Measurements from ENCODE around the gene TACC3. TPM values are rescaled to one million over a fixed set of nuclear protein-coding genes. Genes with fewer than 3 reads are reported as not detected.

The TACC3 gene
- total RNA-seq (2021): 161 to 207 TPM (median 165 TPM) in 3 replicates
- percentile 83 among the genes with signal in this experiment for Bru-seq, nascent RNA
- long read RNA-seq, experiment 1, transcript TACC3-201 (16 exons, 2,781 nt): major isoform, 530 of 728 reads
- long read RNA-seq, experiment 1, partial matches to known transcripts: 106 of 728 reads
- long read RNA-seq, experiment 1, other reads (novel, unspliced or antisense): 90 of 728 reads
- long read RNA-seq, experiment 2, transcript TACC3-201 (16 exons, 2,781 nt): major isoform, 33 of 122 reads
- long read RNA-seq, experiment 2, partial matches to known transcripts: 49 of 122 reads
- long read RNA-seq, experiment 2, other reads (novel, unspliced or antisense): 39 of 122 reads
- long read RNA-seq, experiment 3, transcript TACC3-201 (16 exons, 2,781 nt): major isoform, 9 of 18 reads
- long read RNA-seq, experiment 3, partial matches to known transcripts: 6 of 18 reads
- long read RNA-seq, experiment 3, other reads (novel, unspliced or antisense): 3 of 18 reads

DNA sequence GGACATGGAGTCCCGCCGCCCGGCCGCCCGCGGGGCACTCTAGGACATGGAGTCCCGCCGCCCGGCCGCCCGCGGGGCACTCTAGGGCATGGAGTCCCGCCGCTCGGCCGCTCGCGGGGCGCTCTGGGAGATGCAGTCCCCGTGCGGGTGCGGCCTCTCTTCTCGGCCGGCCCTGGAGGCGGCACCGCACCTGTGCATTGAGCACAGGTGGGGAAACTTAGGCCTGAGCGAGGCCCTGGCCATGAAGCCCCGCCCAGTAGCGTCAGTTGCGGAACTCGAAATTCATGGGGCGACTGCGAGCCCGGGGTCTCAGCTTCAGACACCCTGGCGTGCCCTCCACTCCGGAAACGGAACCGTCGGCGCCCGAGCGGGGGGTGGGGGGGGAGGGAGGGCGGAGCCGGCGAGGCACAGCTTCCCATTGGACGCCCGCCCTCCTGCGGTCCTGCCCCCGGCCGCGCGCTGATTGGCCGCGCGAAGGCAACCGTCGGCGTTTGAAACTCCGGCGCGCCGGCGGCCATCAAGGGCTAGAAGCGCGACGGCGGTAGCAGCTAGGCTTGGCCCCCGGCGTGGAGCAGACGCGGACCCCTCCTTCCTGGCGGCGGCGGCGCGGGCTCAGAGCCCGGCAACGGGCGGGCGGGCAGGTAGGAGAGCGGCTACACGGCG, at the start of gene TACC3, which contains the start of gene TMEM129:
TSS of gene TACC3 (plus strand) at position 519 of the 663 bp plus-strand sequence. CDS start 1,901 bp downstream, outside the sequence.
TSS of gene TMEM129 (minus strand) at position 321 of the 663 bp plus-strand sequence. CDS start 486 bp downstream, outside the sequence.
- H3K36me3 Mint-ChIP-seq: peaks cover 39% of the 10 kb centered on the region
- ChIA-PET CTCF (interaction anchor here (0.6 to 4.3 kb wide), 12 partner anchors 9 to 366 kb away, joined by 3 to 30 read pairs (median 4); partner anchors contain the start of gene SLBP), POLR2A (interaction anchor here (0.5 to 1.7 kb wide), 6 partner anchors 9 to 560 kb away, joined by 3 to 16 read pairs (median 4); partner anchors contain the start of gene SLBP)

More for the DNA sequence above, at the start of gene TACC3, which contains the start of gene TMEM129:
- Mint-ChIP-seq H3K9me3 (no peaks in the 10 kb centered on the region), H3K4me3 (peak within 1 kb of the TSS; percentile 96), H3K27ac (peak within 1 kb of the TSS; percentile 96), H3K4me1 (peaks cover 23% of the 10 kb centered on the region), H3K27me3 (ENCODE audit: low read depth) (no peaks in the 10 kb centered on the region)
- peak; percentile 97 for DNase-seq (ENCODE audit: low spot score)
- no peak for TF ChIP-seq OVOL2 (CRISPR knock-in tag; IDR thresholded peaks at IDR 0.05; ENCODE audit: borderline replicate concordance)
- 0 out of 2 replicates have a peak, but pooled peaks have one; percentile 20 for TF ChIP-seq CREB1 (CRISPR knock-in tag; IDR thresholded peaks at IDR 0.05)
- TF ChIP-seq FOXK1 (CRISPR knock-in tag; IDR thresholded peaks at IDR 0.05): peak; percentile 57; the same call in 1 of the 2 replicates
- peak; percentile 80 for TF ChIP-seq SP1 (CRISPR knock-in tag; conservative IDR thresholded peaks at IDR 0.05)
- peak; percentile 89 for TF ChIP-seq NR2C2 (CRISPR knock-in tag; IDR thresholded peaks at IDR 0.05)
- no peak for TF ChIP-seq SMAD3 (CRISPR knock-in tag; IDR thresholded peaks at IDR 0.05; ENCODE audit: borderline replicate concordance)
- peak; percentile 68 for TF ChIP-seq GABPB1 (CRISPR knock-in tag; IDR thresholded peaks at IDR 0.05)
- TF ChIP-seq MAX (CRISPR knock-in tag; IDR thresholded peaks at IDR 0.05): no peak; the same call in 1 of the 2 replicates
- TF ChIP-seq NFYB (CRISPR knock-in tag; conservative IDR thresholded peaks at IDR 0.05; ENCODE audit: low read depth): peak; percentile 65; the same call in 1 of the 2 replicates
- peak; percentile 92; the same call in 1 of the 2 replicates for TF ChIP-seq E2F4 (CRISPR knock-in tag; IDR thresholded peaks at IDR 0.05; ENCODE audit: borderline replicate concordance, low read depth)
- peak; percentile 99 for TF ChIP-seq MYBL2 (CRISPR knock-in tag; IDR thresholded peaks at IDR 0.05)
- no peak for TF ChIP-seq FOXP1 (CRISPR knock-in tag; IDR thresholded peaks at IDR 0.05; ENCODE audit: borderline replicate concordance)
- peak; percentile 43; the same call in 1 of the 2 replicates for TF ChIP-seq ETV6 (CRISPR knock-in tag; IDR thresholded peaks at IDR 0.05)
- no peak for TF ChIP-seq E2F1 (CRISPR knock-in tag; IDR thresholded peaks at IDR 0.05)
- no peak for TF ChIP-seq ZNF671 (CRISPR knock-in tag; IDR thresholded peaks at IDR 0.05)
- TF ChIP-seq ELF4 (CRISPR knock-in tag; IDR thresholded peaks at IDR 0.05; ENCODE audit: low read depth): peak; percentile 30; the same call in 1 of the 2 replicates
- TF ChIP-seq ZNF512 (CRISPR knock-in tag; IDR thresholded peaks at IDR 0.05; ENCODE audit: borderline replicate concordance): no peak
- peak; percentile 81 for TF ChIP-seq ZNF423 (CRISPR knock-in tag; IDR thresholded peaks at IDR 0.05)
- TF ChIP-seq MLX (CRISPR knock-in tag; IDR thresholded peaks at IDR 0.05): no peak
- TF ChIP-seq, protein P1, sequence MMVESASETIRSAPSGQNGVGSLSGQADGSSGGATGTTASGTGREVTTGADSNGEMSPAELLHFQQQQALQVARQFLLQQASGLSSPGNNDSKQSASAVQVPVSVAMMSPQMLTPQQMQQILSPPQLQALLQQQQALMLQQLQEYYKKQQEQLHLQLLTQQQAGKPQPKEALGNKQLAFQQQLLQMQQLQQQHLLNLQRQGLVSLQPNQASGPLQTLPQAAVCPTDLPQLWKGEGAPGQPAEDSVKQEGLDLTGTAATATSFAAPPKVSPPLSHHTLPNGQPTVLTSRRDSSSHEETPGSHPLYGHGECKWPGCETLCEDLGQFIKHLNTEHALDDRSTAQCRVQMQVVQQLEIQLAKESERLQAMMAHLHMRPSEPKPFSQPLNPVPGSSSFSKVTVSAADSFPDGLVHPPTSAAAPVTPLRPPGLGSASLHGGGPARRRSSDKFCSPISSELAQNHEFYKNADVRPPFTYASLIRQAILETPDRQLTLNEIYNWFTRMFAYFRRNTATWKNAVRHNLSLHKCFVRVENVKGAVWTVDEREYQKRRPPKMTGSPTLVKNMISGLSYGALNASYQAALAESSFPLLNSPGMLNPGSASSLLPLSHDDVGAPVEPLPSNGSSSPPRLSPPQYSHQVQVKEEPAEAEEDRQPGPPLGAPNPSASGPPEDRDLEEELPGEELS (CRISPR knock-in tag; IDR thresholded peaks at IDR 0.05): no peak
- peak; percentile 90 for ATAC-seq

All from WTC11 (cell line).